Measurements from ENCODE around the gene OXLD1.

GRCh38 chr17:81696218-81696941 lies 30.0 kb upstream of the OXLD1 start:
- TF ChIP-seq, protein P1, sequence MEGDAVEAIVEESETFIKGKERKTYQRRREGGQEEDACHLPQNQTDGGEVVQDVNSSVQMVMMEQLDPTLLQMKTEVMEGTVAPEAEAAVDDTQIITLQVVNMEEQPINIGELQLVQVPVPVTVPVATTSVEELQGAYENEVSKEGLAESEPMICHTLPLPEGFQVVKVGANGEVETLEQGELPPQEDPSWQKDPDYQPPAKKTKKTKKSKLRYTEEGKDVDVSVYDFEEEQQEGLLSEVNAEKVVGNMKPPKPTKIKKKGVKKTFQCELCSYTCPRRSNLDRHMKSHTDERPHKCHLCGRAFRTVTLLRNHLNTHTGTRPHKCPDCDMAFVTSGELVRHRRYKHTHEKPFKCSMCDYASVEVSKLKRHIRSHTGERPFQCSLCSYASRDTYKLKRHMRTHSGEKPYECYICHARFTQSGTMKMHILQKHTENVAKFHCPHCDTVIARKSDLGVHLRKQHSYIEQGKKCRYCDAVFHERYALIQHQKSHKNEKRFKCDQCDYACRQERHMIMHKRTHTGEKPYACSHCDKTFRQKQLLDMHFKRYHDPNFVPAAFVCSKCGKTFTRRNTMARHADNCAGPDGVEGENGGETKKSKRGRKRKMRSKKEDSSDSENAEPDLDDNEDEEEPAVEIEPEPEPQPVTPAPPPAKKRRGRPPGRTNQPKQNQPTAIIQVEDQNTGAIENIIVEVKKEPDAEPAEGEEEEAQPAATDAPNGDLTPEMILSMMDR (IDR thresholded peaks at IDR 0.05; ENCODE audit: low read depth, low read length, missing input control): no peak
- TF ChIP-seq, protein P2, sequence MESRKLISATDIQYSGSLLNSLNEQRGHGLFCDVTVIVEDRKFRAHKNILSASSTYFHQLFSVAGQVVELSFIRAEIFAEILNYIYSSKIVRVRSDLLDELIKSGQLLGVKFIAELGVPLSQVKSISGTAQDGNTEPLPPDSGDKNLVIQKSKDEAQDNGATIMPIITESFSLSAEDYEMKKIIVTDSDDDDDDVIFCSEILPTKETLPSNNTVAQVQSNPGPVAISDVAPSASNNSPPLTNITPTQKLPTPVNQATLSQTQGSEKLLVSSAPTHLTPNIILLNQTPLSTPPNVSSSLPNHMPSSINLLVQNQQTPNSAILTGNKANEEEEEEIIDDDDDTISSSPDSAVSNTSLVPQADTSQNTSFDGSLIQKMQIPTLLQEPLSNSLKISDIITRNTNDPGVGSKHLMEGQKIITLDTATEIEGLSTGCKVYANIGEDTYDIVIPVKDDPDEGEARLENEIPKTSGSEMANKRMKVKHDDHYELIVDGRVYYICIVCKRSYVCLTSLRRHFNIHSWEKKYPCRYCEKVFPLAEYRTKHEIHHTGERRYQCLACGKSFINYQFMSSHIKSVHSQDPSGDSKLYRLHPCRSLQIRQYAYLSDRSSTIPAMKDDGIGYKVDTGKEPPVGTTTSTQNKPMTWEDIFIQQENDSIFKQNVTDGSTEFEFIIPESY (IDR thresholded peaks at IDR 0.05): no peak
- TF ChIP-seq YY1 (IDR thresholded peaks at IDR 0.05): no peak
- TF ChIP-seq, protein P3, sequence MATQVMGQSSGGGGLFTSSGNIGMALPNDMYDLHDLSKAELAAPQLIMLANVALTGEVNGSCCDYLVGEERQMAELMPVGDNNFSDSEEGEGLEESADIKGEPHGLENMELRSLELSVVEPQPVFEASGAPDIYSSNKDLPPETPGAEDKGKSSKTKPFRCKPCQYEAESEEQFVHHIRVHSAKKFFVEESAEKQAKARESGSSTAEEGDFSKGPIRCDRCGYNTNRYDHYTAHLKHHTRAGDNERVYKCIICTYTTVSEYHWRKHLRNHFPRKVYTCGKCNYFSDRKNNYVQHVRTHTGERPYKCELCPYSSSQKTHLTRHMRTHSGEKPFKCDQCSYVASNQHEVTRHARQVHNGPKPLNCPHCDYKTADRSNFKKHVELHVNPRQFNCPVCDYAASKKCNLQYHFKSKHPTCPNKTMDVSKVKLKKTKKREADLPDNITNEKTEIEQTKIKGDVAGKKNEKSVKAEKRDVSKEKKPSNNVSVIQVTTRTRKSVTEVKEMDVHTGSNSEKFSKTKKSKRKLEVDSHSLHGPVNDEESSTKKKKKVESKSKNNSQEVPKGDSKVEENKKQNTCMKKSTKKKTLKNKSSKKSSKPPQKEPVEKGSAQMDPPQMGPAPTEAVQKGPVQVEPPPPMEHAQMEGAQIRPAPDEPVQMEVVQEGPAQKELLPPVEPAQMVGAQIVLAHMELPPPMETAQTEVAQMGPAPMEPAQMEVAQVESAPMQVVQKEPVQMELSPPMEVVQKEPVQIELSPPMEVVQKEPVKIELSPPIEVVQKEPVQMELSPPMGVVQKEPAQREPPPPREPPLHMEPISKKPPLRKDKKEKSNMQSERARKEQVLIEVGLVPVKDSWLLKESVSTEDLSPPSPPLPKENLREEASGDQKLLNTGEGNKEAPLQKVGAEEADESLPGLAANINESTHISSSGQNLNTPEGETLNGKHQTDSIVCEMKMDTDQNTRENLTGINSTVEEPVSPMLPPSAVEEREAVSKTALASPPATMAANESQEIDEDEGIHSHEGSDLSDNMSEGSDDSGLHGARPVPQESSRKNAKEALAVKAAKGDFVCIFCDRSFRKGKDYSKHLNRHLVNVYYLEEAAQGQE (IDR thresholded peaks at IDR 0.05): no peak
- no peak for TF ChIP-seq MAX (IDR thresholded peaks at IDR 0.05)
- TF ChIP-seq TAF1 (conservative IDR thresholded peaks at IDR 0.05): no peak
- TF ChIP-seq RAD21 (IDR thresholded peaks at IDR 0.05): no peak
- no peak for TF ChIP-seq JUND (IDR thresholded peaks at IDR 0.05)
- TF ChIP-seq HNF4G (IDR thresholded peaks at IDR 0.05): no peak
- TF ChIP-seq EGR1 (IDR thresholded peaks at IDR 0.05; ENCODE audit: low read depth in 2 of 2): no peak
